Measurements from ENCODE around the gene HDAC9.

DNA sequence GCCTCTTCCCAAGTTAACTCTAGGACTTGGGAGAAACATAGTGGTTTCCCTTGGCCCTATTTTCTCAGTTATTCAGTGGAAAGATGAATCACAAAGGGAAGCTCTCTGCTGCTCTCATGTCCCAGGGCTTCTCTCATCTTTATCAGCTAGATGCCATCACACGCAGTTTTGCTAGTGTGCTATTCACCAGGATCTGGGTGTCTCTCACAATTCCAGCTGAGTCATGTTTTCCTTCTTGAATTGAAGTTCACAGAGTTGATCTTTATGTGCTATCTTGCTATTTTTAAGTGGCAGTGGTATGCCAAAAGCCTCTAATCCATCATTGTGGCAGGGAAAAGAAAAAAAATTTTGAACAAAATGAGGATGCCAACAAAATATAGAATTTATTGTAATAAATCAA, 520.6 kb downstream of the HDAC9 start:
- TF ChIP-seq, protein P1, sequence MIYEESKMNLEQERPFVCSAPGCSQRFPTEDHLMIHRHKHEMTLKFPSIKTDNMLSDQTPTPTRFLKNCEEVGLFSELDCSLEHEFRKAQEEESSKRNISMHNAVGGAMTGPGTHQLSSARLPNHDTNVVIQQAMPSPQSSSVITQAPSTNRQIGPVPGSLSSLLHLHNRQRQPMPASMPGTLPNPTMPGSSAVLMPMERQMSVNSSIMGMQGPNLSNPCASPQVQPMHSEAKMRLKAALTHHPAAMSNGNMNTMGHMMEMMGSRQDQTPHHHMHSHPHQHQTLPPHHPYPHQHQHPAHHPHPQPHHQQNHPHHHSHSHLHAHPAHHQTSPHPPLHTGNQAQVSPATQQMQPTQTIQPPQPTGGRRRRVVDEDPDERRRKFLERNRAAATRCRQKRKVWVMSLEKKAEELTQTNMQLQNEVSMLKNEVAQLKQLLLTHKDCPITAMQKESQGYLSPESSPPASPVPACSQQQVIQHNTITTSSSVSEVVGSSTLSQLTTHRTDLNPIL (CRISPR knock-in tag; IDR thresholded peaks at IDR 0.05; ENCODE audit: low read depth): no peak
- TF ChIP-seq, protein P2, sequence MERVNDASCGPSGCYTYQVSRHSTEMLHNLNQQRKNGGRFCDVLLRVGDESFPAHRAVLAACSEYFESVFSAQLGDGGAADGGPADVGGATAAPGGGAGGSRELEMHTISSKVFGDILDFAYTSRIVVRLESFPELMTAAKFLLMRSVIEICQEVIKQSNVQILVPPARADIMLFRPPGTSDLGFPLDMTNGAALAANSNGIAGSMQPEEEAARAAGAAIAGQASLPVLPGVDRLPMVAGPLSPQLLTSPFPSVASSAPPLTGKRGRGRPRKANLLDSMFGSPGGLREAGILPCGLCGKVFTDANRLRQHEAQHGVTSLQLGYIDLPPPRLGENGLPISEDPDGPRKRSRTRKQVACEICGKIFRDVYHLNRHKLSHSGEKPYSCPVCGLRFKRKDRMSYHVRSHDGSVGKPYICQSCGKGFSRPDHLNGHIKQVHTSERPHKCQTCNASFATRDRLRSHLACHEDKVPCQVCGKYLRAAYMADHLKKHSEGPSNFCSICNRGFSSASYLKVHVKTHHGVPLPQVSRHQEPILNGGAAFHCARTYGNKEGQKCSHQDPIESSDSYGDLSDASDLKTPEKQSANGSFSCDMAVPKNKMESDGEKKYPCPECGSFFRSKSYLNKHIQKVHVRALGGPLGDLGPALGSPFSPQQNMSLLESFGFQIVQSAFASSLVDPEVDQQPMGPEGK (CRISPR knock-in tag; IDR thresholded peaks at IDR 0.05; ENCODE audit: borderline replicate concordance): no peak

Data from SK-N-SH treated with all-trans-retinoic acid at 6 μM for 48 hours (cell line).